ENCODE measurements around the gene GHRL.

Gene GHRL

DNA sequence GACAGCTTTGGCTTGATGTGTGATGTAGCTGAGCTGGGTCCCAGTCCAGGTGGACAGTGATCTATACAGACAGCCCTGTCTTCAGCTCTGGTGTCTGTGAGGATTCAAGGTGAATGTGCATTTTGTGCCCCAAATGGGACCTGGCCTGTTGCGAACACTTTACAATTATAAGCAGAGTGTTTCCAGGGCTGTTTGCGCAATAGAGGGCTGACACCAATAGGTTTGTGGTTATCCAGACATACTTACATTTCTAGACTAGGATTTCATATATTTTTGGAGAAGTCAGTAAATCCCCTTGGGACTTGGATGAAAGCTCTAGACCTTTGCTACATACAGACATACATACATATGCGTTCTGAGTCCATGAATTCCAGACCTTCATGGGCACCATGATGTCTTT lies 48.7 kb downstream of the GHRL start:
- no peak for DNase-seq (ENCODE audit: low read depth)

DNA sequence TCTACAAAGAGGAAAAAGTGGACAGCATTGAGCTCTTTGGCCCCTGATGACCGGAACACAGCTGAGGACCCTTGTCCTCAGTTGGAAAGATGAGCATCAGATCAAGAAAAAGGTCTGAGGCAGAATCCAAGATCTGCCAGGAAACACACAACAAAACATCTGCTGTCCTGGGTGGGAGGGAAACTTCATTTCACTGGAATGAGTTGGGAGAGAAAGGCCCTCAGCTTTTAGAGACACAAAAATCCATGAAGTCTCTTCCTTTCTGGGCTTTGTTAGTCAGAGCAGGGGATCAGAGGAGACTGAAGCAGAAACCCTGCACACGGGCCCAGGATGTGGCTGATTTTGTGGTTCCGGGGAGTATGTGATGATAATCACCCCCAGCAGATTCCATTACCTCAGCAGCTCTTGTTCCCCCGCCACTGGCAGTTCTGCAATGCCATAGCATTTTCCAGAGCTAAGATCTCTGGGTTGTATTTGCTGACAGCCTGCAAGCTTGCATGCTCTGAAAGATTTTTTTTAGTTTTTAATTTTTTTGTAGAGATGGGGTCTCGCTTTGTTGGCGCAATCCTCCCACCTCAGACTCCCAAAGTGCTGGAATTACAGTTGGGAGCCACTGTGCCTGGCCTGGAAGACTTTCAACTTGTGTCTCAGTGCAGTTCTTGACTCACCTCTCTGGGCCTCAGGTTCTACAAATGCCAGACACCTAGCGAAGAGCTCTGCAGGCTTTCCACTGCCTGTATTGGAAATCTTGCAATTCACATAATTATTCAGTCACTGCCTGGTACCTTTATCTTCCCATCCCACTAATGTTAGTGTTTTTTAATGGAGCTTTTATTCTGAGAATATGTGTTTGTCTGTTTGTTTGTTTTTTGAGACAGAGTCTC lies 50.3 kb downstream of the GHRL start:
- DNase-seq (ENCODE audit: low read depth): peak; percentile 50

DNA sequence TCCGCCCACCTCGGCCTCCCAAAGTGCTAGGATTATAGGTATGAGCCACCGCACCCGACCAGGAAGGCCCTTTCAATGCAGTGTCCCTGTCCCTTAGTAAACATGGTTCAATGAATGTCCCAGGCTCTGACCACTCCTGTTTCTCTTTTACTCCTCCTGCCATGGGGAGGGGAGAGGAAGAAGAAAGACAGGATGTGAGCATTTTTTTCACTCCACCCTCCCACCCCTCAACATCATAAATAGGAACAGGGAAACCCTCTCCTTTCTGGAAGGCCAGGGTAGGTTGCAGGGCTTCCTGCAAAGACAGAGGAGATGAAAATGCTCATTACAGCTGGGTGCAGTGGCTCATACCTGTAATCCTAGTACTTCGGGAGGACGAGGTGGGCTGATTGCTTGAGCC lies 51.9 kb downstream of the GHRL start:
- no peak for DNase-seq (ENCODE audit: low read depth)

DNA sequence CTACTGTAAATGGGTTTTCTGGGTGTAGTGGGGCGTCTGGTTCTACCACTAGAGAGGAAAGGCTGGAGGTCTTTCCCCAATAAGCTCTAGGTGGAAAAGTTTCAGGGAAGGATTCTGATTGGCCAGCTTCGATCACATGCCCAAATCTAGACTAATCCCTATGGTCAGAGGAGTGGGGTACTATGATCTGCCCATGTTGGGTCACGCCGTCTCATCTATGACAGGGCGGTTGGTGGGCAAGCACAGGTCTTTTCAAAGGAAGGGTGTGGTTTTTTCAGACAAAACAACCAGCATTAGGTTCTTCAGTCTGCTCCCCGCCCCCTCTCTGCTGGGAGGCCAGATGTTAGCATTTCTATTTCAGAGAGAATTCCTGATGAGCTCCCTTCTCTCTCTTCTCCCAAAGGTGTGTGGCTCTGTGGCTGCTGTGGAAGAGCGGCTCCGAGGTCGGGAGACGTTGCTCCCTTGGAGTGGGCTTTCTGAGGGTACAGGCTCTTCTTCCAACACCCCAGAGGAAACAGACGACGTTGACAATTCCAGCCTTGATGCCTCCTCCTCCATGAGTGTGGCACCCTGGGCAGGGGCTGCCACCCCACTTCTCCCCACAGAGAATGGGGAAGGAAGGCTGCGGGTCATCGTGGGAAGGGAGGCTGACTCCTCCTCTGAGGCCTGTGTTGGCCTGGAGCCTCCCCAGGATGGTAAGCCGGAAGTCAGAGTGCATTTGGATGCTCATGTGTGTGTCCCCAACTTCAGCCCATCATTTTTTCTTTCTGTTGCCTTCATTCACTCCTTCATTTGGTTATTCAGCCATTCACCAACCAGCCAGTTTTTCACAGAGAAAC lies 54.2 kb downstream of the GHRL start:
- no peak for DNase-seq (ENCODE audit: low read depth)
